GM19351 (cell line): ENCODE measurements around the gene REPIN1.

Experiments used
- ATAC-seq: cut with Tn5 transposase; IDR thresholded peaks from one replicate; pipeline ENCODE4 v1.9.1; 2021; ENCODE audit warnings: mild to moderate bottlenecking, moderate library complexity; ENCODE audit not compliant: unreplicated experiment

REPIN1 gene

GRCh38 chr7:150336746-150337145, 31.9 kb upstream of the REPIN1 start:
- ATAC-seq = no peak

- no peak for ATAC-seq
These were observed 31.4 kb upstream of the REPIN1 start for GRCh38 chr7:150337179-150337578.

DNA sequence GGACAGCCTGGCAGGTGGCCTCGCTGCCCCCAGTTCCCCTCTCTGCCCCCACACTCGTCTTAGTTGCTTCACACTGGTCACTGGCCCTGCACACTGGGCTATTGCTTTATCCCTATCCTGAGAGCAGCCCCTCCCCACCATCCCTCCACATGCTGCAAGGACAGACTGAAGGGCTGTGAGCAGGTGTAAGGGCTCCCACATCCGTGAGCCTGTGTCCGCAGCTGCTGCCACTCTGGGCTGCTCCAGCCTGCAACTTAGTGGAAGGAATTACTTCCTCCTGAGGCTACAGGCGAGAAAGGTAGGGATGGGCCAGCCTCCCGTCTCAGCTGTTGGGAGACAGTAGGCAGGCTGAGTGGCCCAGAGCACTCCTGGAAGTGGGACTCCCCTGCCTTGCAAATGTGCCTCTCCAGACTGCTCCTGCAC, 31.0 kb upstream of the REPIN1 start:
- no peak for ATAC-seq

DNA sequence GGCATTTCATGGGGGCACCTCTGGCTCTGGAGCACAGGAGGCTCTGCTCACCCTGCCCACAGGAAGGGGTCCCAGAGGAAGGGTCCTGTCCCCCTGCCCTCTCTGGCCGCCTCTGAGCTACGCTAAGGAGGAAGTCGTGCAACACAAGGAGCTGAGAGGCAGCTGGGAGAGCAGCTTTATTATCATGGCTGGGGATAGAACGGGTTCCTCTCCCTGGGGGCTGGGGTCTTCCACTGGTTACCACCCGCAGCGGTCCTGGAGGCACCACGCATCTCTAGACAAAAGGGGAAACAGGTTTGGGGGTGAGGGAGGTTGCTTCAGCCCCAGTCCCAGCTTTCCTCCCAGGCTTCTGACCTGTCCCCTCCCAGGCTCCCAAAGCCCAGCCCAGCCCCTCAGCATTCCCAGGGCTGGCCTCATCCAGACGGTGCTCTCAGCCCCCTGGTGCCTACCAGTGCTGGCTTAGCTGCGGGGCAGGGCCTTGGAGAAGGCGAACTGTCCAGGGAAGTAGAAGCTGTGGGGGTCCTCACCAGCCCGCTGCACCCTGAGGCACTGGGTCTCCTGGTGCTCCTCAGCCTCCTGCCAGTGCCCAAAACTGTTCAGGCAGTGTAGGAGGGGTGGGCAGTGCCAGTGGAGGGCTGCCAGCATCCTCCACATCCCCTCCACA, 30.3 kb upstream of the REPIN1 start:
- no peak for ATAC-seq

- no peak for ATAC-seq
These were observed 29.2 kb upstream of the REPIN1 start for GRCh38 chr7:150339409-150339809.

DNA sequence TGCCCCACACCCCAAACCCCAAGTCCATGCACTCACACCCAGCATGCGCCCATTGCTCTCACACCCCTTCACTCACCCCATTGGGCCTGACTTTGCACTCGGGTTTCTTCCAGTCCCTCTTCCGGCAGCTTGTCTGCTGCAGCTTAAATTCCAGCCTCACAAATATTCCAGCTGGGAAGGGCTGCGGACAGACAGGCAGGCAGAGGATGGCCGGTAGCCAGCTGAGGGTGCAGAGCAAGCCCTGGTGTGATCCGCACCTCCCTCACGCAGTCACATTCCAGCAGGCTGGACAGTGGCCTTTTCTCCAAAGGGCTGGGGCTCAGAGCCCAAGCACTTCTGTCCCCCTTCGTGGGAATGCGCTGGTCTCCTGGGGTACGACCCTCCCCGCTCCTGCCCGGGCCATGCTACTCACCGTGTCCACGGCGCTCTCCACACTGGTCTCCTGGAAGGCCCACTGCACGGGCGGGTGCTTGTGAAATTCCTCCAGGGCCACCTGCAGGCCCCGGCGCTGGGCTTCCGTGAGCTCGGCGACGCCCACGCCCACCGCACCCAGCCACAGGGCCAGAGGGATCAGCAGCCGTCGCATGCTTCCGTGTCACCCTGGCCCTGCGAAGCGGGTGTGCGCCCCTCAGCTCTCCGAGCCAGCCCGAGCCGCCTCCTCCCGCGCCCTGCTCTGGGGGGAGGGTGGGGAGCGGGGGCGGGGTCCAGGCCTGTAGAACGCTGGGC, 28.4 kb upstream of the REPIN1 start:
- no peak for ATAC-seq

GRCh38 chr7:150340875-150341262, 27.8 kb upstream of the REPIN1 start:
- no peak for ATAC-seq

- ATAC-seq = no peak
These were observed 27.1 kb upstream of the REPIN1 start, which contains the start of gene RARRES2 for GRCh38 chr7:150341263-150342120. Gene RARRES2 (minus strand): TSS chr7:150341629. CDS start chr7:150340609, 1,020 bp downstream.

- ATAC-seq = no peak
These were observed 26.6 kb upstream of the REPIN1 start for GRCh38 chr7:150342121-150342408.

GRCh38 chr7:150343225-150343624, 25.4 kb upstream of the REPIN1 start:
- no peak for ATAC-seq

GRCh38 chr7:150344299-150344698, 24.3 kb upstream of the REPIN1 start:
- no peak for ATAC-seq

DNA sequence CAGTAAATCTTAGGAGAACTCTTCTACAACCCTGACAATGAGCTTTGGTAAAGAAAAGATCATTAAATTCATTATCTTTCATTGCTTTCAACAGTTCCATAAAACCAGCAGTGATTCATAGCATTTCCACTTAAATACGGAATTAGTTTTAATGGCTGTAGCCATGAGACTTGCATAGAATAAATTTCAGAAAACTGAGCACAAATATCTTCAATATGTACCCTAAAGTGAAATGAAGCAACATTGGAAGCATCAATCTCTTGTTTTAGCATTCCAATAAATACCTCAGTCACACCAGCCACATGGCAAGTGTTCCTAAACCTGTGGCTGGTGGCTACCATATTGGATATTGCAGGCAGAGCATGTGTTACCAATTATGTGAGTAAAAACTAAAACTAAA, 23.6 kb upstream of the REPIN1 start:
- ATAC-seq = no peak

DNA sequence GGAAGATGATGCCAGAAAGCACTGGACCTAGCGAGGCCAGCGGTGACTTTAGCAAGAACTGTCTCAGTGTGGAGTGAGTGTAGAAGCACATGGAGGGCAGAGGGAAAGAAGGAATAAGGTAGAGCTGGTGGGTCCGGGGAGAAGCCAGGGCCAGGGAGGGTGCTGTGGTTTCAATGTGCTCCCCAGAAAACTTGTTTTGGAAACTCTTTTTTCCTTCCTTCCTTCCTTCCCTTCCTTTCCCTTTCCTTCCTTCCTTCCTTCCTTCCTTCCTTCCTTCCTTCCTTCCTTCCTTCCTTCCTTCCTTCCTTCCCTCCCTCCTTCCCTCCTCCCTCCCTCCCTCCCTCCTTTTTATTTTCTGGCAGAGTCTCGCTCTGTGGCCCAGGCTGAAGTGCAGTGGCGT, 21.7 kb upstream of the REPIN1 start:
- ATAC-seq = no peak

GRCh38 chr7:150351587-150352194, 16.9 kb upstream of the REPIN1 start:
- ATAC-seq = no peak

GRCh38 chr7:150355666-150356059, 13.0 kb upstream of the REPIN1 start:
- no peak for ATAC-seq

DNA sequence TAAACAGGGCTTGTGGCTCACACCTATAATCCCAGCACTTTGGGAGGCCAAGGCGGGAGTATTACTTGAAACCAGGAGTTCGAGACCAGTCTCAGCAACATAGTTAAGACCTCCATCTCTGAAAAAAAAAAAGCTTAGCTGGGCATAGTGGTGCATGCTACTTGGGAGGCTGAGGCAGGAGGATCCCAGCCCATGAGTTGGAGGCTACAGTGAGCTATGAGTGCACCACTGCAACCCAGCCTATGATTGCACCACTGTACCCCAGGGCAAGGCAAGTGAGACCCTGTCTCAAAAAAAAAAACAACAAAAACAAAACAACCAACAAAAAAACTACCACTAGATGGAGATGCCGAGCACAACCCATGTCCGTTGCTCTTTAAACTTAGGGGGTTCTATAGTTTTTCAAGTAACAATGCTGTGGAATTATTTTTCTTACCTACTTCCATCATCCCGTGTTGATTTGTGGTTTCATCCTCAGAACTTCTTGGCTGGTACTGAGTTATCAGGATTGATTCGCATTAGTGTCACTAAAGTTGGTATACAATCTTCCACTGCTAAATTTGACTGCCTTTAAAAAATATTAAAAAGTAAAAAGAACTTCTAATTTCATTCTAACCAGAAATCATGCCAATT, 12.2 kb upstream of the REPIN1 start:
- peak; percentile 54 for ATAC-seq

DNA sequence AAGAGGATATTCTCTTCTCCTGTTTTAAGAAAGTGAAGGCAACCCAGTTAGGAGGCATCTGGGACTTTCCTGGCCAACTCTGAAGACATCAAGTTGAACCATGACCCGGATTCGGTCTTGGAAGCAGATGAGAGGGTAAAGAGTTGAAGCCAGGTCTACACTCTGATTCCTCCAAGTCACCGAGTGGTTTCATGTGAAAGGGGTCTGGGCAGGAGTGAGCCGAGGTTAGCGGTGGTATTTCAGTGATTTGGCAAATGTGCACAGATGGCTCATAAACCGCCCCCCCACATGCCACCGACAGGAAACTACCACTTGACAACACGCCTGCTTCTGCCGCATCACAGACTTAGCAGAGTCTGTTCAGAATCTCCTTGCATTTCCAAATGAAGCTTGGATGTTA, 11.4 kb upstream of the REPIN1 start:
- ATAC-seq = peak; percentile 71

DNA sequence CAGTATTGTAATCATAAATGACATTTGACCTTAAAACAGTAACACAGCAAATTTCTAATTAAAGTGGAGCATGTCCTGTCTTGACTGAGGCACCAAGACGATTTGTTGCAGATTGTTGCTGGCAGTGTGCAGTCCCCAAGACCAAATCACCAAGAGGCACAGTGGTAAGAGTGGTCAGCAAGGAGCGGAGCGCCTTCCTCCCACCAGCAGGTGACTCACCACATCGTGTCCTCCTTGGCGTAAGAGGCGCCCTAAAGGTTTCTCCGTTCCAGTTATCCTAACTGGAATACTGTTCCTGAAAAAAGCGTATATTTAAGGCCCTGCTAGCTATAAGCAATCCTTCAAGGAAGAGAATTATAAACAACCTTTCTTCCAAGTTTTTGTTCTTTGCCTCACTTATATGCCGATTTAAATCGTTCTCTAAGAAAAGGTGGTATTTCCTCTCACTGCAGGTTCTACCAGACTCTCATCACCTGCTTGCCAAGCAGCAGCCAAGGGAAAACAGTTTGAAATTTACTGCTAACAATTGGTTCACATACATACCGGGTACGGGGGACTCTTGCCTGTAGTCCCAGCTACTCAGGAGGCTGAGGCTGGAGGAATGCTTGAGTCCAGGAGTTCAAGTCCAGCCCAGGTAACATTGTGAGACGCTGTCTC, 10.7 kb upstream of the REPIN1 start:
- no peak for ATAC-seq

GRCh38 chr7:150358433-150358832, 10.2 kb upstream of the REPIN1 start:
- ATAC-seq = no peak

DNA sequence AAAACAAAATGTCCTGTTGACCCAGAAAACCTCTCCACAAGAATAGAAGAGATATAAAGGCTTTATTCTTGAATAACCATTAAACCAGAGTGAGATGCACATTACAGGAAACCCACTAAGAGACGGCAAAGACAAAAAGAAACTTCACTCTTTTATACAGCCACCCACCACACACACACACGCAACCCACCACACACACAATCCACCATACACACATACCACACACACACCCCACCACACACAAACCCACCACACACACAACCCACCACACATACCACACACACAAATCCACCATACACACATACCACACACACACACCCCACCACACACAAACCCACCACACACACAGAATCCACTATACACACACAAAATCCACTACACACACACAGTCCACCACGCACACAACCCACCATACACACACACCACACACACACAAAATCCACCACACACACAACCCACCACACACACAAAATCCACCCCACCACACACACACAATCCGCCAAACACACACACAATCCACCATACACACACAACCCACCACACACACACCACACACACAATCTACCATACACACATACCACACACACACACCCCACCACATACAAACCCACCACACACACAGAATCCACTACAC, 9.5 kb upstream of the REPIN1 start:
- ATAC-seq = no peak
